Measurements from ENCODE around the gene TP73.

TP73 gene

GRCh38 chr1:3653286-3653618, 936 bp downstream of the TP73 start:
- DNase-seq (ENCODE audit: low spot score): no peak

- no peak for DNase-seq (ENCODE audit: low spot score)
Measured at GRCh38 chr1:3654549-3655281, 2.4 kb downstream of the TP73 start.

GRCh38 chr1:3656450-3657095, 4.3 kb downstream of the TP73 start:
- DNase-seq (ENCODE audit: low spot score): no peak

- no peak for DNase-seq (ENCODE audit: low spot score)
Measured at GRCh38 chr1:3657096-3657475, 4.8 kb downstream of the TP73 start.

DNA sequence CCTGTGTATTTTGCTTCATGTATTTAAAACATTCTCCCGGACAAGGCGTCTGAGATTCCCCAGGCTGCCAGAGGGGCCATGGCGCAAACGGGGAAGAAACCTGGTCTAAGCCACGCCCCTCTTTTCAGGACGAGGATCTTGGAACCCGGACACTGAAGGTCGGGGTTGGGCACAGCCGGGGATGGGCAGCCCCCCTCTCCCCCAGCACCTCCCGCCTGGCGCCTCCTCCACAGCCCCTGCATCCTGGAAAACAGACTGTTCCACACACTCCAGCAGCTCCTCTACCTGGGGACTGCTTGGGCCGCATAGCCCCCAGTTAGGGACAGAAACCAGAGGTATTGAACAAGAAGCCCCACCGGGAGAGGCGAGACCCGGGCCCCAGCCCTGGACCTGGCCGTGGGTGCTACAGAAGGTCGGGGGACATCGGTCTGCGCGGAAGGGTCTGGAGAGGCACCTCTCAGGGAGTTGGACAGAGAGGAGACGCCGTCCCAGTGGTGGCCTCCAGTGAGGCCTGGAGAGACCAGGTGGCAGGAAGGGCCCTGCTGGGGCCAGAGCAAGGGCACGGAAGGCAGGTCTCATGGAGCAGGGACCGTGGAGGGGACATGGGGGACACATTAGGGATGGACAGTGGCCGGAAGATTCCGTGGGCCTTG, 5.4 kb downstream of the TP73 start:
- DNase-seq (ENCODE audit: low spot score): no peak

- DNase-seq (ENCODE audit: low spot score): no peak
Measured at GRCh38 chr1:3658231-3658615, 5.9 kb downstream of the TP73 start.

- DNase-seq (ENCODE audit: low spot score): no peak
Measured at GRCh38 chr1:3659093-3659492, 6.8 kb downstream of the TP73 start.

DNA sequence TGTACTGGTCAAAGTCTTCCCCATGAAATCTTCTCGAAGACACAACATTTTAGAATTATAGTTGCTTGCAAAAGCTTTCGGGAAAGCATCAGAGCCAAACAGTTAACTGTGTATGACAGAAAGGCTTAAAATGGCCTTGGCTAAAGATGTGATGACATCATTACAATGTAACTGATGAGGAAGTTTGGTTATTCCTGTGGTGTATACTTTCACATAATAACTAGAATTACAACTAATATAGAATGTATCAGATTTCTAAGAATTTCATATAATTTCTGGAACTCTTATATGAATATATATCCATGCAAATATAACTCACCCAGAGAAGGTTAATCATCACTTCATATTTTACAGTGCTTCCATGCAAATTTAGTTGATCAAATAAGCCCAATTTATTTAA, 8.4 kb downstream of the TP73 start:
- DNase-seq (ENCODE audit: low spot score): no peak

GRCh38 chr1:3661631-3662030, 9.3 kb downstream of the TP73 start:
- DNase-seq (ENCODE audit: low spot score): no peak

DNA sequence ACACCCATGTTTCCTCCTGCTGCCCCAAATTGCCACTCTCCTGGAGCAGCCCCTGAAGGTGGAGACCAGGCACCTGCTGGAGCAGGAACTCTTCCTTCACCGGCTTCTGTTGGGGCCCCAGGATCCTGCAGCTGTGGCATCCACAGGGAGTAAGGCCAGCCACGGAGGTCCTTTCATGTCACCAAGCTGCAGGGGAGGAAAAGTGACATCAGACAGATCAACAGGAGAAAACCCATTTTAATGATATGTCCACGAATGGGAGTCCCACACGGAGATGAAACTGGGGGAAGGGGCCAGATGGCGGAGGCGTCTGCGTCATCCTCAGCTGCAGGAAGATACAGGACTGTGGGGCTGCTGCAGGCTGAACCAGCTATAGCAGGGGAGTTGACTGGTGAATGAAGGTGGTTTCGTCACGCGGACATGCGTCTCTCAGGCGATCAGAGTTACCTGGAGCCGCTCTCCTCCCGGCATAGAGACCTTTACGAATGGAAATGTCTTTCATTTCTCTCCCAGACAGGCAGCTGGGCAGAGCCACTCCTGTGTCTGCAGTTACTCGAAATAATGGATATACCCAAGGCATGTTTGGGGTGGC, 9.9 kb downstream of the TP73 start:
- DNase-seq (ENCODE audit: low spot score): no peak

GRCh38 chr1:3663999-3664699, 11.8 kb downstream of the TP73 start:
- DNase-seq (ENCODE audit: low spot score): no peak

DNA sequence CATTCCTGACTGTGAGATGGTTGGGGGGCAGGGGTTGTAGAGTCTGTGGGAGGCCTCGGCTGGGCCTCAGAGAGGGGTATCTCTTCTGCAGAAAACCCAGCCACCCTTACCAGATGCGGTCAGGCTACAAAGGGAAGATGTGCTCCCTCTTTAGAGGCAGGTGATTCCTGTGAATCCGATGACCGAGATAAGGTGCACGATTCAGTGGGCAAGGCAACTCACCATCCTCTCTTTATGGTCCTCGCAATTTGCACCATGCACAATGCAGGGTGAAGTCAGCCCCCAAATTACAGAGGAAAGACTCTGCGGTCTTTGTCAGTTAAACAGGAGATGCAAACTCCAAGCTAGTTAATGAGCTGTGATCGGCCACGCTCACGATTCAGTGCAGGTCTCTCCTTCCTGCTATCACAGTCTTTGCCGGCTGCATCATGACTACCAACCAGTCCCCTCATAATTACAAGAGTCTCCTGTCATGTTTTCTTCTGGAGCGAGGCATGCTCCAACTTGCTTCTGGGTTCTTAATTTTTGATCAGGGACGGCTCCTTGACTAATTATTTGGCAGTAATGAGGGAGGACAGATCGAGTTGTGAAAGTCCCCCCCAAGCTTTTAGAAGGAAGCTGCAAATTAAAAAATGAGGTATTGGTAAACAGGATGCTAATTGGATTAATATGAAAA, 12.5 kb downstream of the TP73 start:
- DNase-seq (ENCODE audit: low spot score): no peak

DNA sequence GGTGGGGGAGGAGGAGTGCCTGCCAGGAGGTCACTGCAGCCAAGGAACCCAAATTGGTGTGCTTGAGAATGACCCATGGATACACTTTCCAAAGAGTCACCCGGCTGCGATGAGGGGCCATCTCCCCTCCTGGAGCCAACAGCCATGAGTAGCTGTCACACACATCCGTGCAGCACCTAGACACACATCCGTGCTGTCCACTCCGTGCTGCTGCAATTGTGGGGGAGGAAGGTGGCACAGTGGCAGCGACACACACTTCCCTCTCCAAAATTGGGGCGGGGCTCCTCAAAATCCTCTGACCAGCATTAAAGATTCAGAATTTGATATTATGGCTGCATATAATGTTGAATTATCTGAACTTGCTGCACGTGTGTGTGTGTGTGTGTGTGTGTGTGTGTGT, 15.8 kb downstream of the TP73 start:
- no peak for DNase-seq (ENCODE audit: low spot score)

DNA sequence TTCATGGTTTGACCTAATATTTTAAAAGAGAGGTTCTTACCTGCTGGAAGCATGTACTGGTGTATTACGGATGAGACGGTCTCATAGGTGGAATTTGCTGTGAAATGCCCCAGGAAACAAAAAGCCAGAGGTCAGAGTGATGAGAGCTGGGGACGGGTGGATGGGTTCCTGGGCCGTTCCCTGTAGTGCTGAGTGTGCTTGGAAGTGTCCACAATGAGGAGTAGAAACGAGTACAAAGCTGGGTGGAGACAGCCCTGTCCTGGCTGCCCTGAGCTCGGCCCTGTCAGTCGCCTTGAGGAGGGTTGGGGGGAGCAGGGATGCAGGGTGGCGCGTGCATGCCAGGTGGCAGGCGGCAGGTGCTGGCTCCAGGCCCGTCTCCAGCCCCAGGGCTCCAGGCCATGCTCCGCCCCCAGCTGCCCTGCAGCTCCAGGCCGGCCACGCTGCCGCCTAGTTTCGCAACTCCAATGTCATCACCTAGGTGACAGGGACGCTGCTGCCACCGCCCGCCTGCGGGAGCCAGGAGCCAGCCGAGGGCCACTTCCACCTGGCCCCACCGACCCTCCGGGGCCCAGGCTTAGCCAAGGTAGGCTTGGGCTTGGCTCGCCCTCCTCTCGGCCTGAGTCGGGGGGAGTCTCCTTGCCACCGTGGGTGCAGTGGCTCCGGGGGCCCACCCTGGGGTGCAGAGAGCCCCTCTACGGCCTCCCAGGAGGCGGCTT, 16.4 kb downstream of the TP73 start:
- no peak for DNase-seq (ENCODE audit: low spot score)

- DNase-seq (ENCODE audit: low spot score): no peak
Measured at GRCh38 chr1:3669421-3669821, 17.1 kb downstream of the TP73 start.

DNA sequence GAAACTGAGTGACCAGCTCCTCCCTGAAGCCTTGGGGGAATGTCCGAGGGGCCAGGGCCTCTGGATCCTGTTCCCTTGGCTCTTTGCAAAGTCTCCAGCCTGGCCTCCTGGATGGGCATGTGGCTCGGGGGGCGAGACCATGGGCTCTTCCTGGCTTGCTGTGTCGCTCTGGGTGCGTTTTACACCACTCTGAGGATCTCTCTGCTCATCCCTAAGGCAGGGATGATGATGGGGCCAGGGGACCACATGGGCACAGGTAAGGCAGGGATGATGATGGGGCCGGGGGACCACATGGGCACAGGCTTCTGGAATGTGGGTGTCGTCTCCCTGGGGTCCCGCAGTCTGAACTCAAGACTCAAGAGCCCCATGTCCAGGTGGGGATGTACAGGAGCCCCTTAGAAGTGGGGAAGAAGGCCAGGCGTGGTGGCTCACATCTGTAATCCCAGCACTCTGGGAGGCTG, 17.7 kb downstream of the TP73 start:
- DNase-seq (ENCODE audit: low spot score): no peak

- no peak for DNase-seq (ENCODE audit: low spot score)
Measured at GRCh38 chr1:3670823-3671265, 18.5 kb downstream of the TP73 start.

GRCh38 chr1:3671371-3672180, 19.3 kb downstream of the TP73 start:
- no peak for DNase-seq (ENCODE audit: low spot score)

GRCh38 chr1:3672231-3672970, 20.1 kb downstream of the TP73 start:
- no peak for DNase-seq (ENCODE audit: low spot score)

DNA sequence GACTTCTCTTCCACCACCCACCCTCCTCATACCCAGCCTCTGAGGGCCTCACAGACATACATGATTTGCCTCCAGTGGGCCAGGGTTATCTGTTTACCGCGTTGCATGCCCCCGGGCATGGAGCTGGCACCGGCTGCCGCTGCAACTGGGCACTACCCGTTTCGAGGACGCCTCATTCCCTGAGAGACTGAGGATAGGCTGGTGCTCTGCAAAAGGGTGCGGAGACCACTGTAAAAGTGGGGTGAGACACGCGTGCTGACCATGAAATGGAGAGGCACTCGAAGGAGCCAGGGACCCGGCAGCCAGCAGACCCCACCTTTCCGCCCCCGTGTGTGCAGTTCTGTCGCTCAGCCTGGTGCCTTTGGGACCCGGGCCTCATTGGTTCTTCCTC, 20.6 kb downstream of the TP73 start:
- DNase-seq (ENCODE audit: low spot score): no peak

Data from CD4-positive, alpha-beta T cell treated with Interleukin-6 at 100 ng/mL for 8 hours (primary cell).